Neural cell (in vitro differentiated cells): ENCODE results near the gene MTPN. TPM values are rescaled to one million over a fixed set of nuclear protein-coding genes. Genes with fewer than 3 reads are reported as not detected.

Source experiments
- H2AFZ ChIP-seq: fragments of 200-600, 300-800 bp; sonication (generic), shearing (Covaris generic); 2 replicates; pipeline ENCODE4 v1.6.0; 2014; ENCODE audit warnings: low read depth, mild to moderate bottlenecking, antibody characterized with exemption, low read length, moderate library complexity
- H3F3A ChIP-seq: fragments of 200-600 bp; shearing (Covaris generic); 2 replicates; pipeline ENCODE4 v1.6.1; 2016; ENCODE audit warnings: mild to moderate bottlenecking, moderate library complexity, mixed read lengths, antibody characterized with exemption, low read length; ENCODE audit not compliant: insufficient read depth, poor library complexity, severe bottlenecking
- H3K27ac ChIP-seq: fragments of 200-600, 300-800 bp; sonication (generic), shearing (Covaris generic); 2 replicates; pipeline ENCODE4 v1.5.1; 2014; ENCODE audit warnings: mild to moderate bottlenecking, low read length, moderate library complexity
- H3K27me3 ChIP-seq: fragments of 300-800, 200-600 bp; sonication (generic), shearing (Covaris generic); 2 replicates; pipeline ENCODE4 v1.6.0; 2014; ENCODE audit warnings: mild to moderate bottlenecking, low read depth, low read length, moderate library complexity; ENCODE audit not compliant: insufficient read depth
- H3K36me3 ChIP-seq: fragments of 300-800, 200-600 bp; sonication (generic), shearing (Covaris generic); 2 replicates; pipeline ENCODE4 v1.5.1; 2014; ENCODE audit warnings: mild to moderate bottlenecking, antibody characterized with exemption, low read length, moderate library complexity; ENCODE audit not compliant: insufficient read depth
- H3K4me2 ChIP-seq: fragments of 300-800, 200-600 bp; sonication (generic), shearing (Covaris generic); 2 replicates; pipeline ENCODE4 v1.6.0; 2014; ENCODE audit warnings: mild to moderate bottlenecking, low read length
- H3K4me3 ChIP-seq: fragments of 300-800, 200-600 bp; sonication (generic), shearing (Covaris generic); 2 replicates; pipeline ENCODE4 v1.5.1; 2014; ENCODE audit warnings: mild to moderate bottlenecking, low read length, moderate library complexity
- H3K79me2 ChIP-seq: fragments of 200-600 bp; shearing (Covaris generic); replicated peaks from 2 replicates; pipeline ENCODE4 v1.6.0; 2014; ENCODE audit warnings: mild to moderate bottlenecking, low read length, moderate library complexity; ENCODE audit not compliant: insufficient read depth
- H3K9ac ChIP-seq: fragments of 300-800, 200-600 bp; sonication (generic), shearing (Covaris generic); 2 replicates; pipeline ENCODE4 v1.6.1; 2016; ENCODE audit warnings: mild to moderate bottlenecking, low read length, mixed read lengths
- H3K9me2 ChIP-seq: fragments of 200-600 bp; shearing (Covaris generic); 2 replicates; pipeline ENCODE4 v1.6.1; 2016; ENCODE audit warnings: mild to moderate bottlenecking, low read length, mixed read lengths; ENCODE audit not compliant: insufficient read depth
- H3K9me3 ChIP-seq: fragments of 200-600, 300-800 bp; sonication (generic), shearing (Covaris generic); 2 replicates; pipeline ENCODE4 v1.6.1; 2016; ENCODE audit warnings: mild to moderate bottlenecking, mixed run types, low read length, moderate library complexity, mixed read lengths
- H4K20me1 ChIP-seq: fragments of 200-600 bp; shearing (Covaris generic); 2 replicates; pipeline ENCODE4 v1.6.1; 2016; ENCODE audit warnings: mild to moderate bottlenecking, mixed run types; ENCODE audit not compliant: insufficient read depth
- EP300 ChIP-seq: fragments of 450-650 bp; conservative IDR thresholded peaks from 2 replicates; pipeline ENCODE4 v1.6.1; 2014; ENCODE audit warnings: antibody characterized with exemption, mild to moderate bottlenecking, moderate library complexity; ENCODE audit not compliant: poor library complexity, severe bottlenecking
- EZH2 ChIP-seq: fragments of 200-600, 300-800 bp; shearing (Covaris generic), sonication (generic); IDR thresholded peaks from 2 replicates; pipeline ENCODE4 v1.6.1; 2014; ENCODE audit warnings: antibody characterized with exemption, low read length, borderline replicate concordance, mild to moderate bottlenecking; ENCODE audit not compliant: insufficient read depth, poor library complexity, severe bottlenecking
- MXI1 ChIP-seq: fragments of 450-650 bp; conservative IDR thresholded peaks from 2 replicates; pipeline ENCODE4 v1.6.1; 2014; ENCODE audit warnings: antibody characterized with exemption, mild to moderate bottlenecking; ENCODE audit not compliant: poor library complexity, severe bottlenecking
- POLR2AphosphoS5 ChIP-seq: IDR thresholded peaks from 2 replicates; pipeline ENCODE4 v1.6.1; 2012
- RAD21 ChIP-seq: fragments of 450-650 bp; conservative IDR thresholded peaks from 2 replicates; pipeline ENCODE4 v1.6.1; 2014; ENCODE audit warnings: antibody characterized with exemption, mild to moderate bottlenecking, moderate library complexity
- SMC3 ChIP-seq: fragments of 450-650 bp; conservative IDR thresholded peaks from 2 replicates; pipeline ENCODE4 v1.6.1; 2014; ENCODE audit warnings: antibody characterized with exemption, mild to moderate bottlenecking, moderate library complexity; ENCODE audit not compliant: poor library complexity
- TAF1 ChIP-seq: IDR thresholded peaks from 2 replicates; pipeline ENCODE4 v1.6.1; 2012; ENCODE audit warnings: low read depth
- polyA plus RNA-seq: library from polyadenylated mRNA; depleted of rRNA; stranded (reverse); fragments of >200 nt; gene quantifications from 2 replicates; pipeline ENCODE4 v1.2.3, GENCODE V29; 2014
- TF ChIP-seq, protein P1 (sequence below): IDR thresholded peaks from 2 replicates; pipeline ENCODE4 v1.6.1; 2012; ENCODE audit warnings: borderline replicate concordance
- TF ChIP-seq, protein P2 (sequence below): fragments of 450-650 bp; IDR thresholded peaks from 2 replicates; pipeline ENCODE4 v1.5.1; 2014; ENCODE audit warnings: antibody characterized with exemption, mild to moderate bottlenecking, moderate library complexity; ENCODE audit not compliant: poor library complexity, severe bottlenecking

MTPN gene
- polyA plus RNA-seq, 1 donor from 2014 or later: 133 TPM

DNA sequence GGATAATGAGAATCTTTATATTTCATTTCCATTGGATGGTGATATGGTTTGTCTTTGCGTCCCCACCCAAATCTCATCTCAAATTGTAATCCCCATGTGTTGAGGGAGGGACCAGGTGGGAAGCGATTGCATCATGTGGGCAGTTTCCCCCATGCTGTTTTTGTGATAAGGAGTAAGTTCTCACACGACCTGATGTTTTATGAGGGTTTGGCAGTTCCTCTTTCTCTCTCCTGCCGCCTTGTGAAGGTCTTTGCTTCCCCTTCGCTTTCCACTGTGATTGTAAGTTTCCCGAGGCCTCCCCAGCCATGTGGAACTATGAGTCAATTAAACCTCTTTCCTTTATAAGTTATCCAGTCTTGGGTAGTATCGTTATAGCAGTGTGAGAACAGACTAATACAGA, 59.4 kb downstream of the MTPN start:
- Histone ChIP-seq H3K4me3 (no peak overlapping the region), H3K79me2 (no peaks in the 10 kb centered on the region), H3K9me2 (no peaks in the 10 kb centered on the region), H3K27me3 (no peaks in the 10 kb centered on the region), H3F3A (no peaks in the 10 kb centered on the region), H3K27ac (no peak overlapping the region), H3K36me3 (no peaks in the 10 kb centered on the region), H2AFZ (no peak overlapping the region), H3K9ac (no peak overlapping the region), H4K20me1 (no peaks in the 10 kb centered on the region), H3K4me2 (no peak overlapping the region), H3K9me3 (no peaks in the 10 kb centered on the region)
- TF ChIP-seq EP300 (no peak), RAD21 (no peak), SMC3 (no peak), EZH2 (no peak), POLR2AphosphoS5 (no peak), MXI1 (no peak), TAF1 (no peak)
- TF ChIP-seq, protein P1, sequence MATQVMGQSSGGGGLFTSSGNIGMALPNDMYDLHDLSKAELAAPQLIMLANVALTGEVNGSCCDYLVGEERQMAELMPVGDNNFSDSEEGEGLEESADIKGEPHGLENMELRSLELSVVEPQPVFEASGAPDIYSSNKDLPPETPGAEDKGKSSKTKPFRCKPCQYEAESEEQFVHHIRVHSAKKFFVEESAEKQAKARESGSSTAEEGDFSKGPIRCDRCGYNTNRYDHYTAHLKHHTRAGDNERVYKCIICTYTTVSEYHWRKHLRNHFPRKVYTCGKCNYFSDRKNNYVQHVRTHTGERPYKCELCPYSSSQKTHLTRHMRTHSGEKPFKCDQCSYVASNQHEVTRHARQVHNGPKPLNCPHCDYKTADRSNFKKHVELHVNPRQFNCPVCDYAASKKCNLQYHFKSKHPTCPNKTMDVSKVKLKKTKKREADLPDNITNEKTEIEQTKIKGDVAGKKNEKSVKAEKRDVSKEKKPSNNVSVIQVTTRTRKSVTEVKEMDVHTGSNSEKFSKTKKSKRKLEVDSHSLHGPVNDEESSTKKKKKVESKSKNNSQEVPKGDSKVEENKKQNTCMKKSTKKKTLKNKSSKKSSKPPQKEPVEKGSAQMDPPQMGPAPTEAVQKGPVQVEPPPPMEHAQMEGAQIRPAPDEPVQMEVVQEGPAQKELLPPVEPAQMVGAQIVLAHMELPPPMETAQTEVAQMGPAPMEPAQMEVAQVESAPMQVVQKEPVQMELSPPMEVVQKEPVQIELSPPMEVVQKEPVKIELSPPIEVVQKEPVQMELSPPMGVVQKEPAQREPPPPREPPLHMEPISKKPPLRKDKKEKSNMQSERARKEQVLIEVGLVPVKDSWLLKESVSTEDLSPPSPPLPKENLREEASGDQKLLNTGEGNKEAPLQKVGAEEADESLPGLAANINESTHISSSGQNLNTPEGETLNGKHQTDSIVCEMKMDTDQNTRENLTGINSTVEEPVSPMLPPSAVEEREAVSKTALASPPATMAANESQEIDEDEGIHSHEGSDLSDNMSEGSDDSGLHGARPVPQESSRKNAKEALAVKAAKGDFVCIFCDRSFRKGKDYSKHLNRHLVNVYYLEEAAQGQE: no peak
- TF ChIP-seq, protein P2, sequence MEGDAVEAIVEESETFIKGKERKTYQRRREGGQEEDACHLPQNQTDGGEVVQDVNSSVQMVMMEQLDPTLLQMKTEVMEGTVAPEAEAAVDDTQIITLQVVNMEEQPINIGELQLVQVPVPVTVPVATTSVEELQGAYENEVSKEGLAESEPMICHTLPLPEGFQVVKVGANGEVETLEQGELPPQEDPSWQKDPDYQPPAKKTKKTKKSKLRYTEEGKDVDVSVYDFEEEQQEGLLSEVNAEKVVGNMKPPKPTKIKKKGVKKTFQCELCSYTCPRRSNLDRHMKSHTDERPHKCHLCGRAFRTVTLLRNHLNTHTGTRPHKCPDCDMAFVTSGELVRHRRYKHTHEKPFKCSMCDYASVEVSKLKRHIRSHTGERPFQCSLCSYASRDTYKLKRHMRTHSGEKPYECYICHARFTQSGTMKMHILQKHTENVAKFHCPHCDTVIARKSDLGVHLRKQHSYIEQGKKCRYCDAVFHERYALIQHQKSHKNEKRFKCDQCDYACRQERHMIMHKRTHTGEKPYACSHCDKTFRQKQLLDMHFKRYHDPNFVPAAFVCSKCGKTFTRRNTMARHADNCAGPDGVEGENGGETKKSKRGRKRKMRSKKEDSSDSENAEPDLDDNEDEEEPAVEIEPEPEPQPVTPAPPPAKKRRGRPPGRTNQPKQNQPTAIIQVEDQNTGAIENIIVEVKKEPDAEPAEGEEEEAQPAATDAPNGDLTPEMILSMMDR: no peak

DNA sequence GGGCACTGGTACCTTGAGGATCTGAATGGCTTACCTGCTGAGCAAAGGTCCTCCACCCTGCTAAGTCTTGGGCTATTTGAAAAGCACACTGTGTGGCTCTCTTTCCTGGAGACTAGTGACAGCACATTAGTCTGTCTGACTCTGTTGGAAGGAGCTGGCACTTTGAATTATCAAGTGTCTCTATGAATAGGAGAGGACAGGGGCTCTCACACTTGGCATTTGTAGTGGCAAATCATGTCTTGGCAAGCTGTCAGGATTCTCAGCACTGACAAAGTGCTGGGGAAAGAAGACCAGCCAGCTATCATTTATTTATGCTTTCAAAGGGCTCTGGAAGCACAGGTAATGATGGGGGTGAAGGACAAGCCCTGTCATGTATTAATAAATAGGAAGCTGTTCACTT, 62.8 kb downstream of the MTPN start:
- Histone ChIP-seq H3K4me3 (no peak overlapping the region), H3K9ac (no peak overlapping the region), H3K27me3 (no peaks in the 10 kb centered on the region), H2AFZ (no peak overlapping the region), H3F3A (no peaks in the 10 kb centered on the region), H3K9me2 (no peaks in the 10 kb centered on the region), H3K4me2 (no peak overlapping the region), H3K9me3 (no peaks in the 10 kb centered on the region), H3K27ac (no peak overlapping the region), H3K79me2 (no peaks in the 10 kb centered on the region), H3K36me3 (no peaks in the 10 kb centered on the region), H4K20me1 (no peaks in the 10 kb centered on the region)
- TF ChIP-seq EP300: peak; percentile 10
- TF ChIP-seq, protein P1: no peak
